HCT116 (cell line): ENCODE data around the gene RASSF3. TPM values are rescaled to one million over a fixed set of nuclear protein-coding genes. Genes with fewer than 3 reads are reported as not detected.

ENCODE experiments used
- ATAC-seq: fragments of 200-7000 bp; cut with Tn5 transposase; 2 replicates; pipeline ENCODE4 v1.9.1; 2020; ENCODE audit warnings: mild to moderate bottlenecking, moderate library complexity
- BruUV-seq: library from RNA; stranded (reverse); fragments of 400-500 nt; replicated peaks from 2 replicates; lab custom pipeline; 2021; lab: Mats Ljungman, UMichigan
- CTCF ChIA-PET: fragments of 300-600 bp; sonication (Branson Sonifier 250); formaldehyde crosslinking; loops from one replicate; lab custom pipeline; 2021; ENCODE audit warnings: antibody characterized with exemption; lab: Charles Lee
- POLR2A ChIA-PET: fragments of 300-600, 350-600 bp; sonication (Branson Sonifier 250); formaldehyde crosslinking; loops from one replicate; lab custom pipeline; 2021; ENCODE audit warnings: antibody characterized with exemption; lab: Charles Lee
- RAD21 ChIA-PET, 2 experiments: fragments of 300-600 bp; sonication (Branson Sonifier 250); formaldehyde crosslinking; loops; one replicate each; lab custom pipeline; 2023; ENCODE audit warnings: low total read pairs in 2 of 2; ENCODE audit not compliant: uncharacterized antibody in 2 of 2, unreplicated experiment in 2 of 2, low non-redundant PET in 1 of 2; lab: Charles Lee
- DNase-seq: peaks from one replicate; pipeline ENCODE4 v3.0.0-alpha.2; 2010; ENCODE audit warnings: low read depth, low spot score
- H2AFZ ChIP-seq: fragments of 200-600 bp; shearing (Covaris generic), sonication (generic); 2 replicates; pipeline ENCODE4 v1.6.1; 2017; ENCODE audit warnings: low read depth, mixed run types, mixed read lengths, antibody characterized with exemption, low read length; ENCODE audit not compliant: poor library complexity, severe bottlenecking
- H3K27ac ChIP-seq: 2 replicates; pipeline ENCODE4 v1.5.1; 2012; ENCODE audit warnings: low read depth, low read length
- H3K27me3 ChIP-seq: fragments of 200-600 bp; sonication (generic); 2 replicates; pipeline ENCODE4 v1.6.1; 2016; ENCODE audit warnings: mixed run types, low read length, mixed read lengths; ENCODE audit not compliant: insufficient read depth
- H3K36me3 ChIP-seq, 2 experiments: fragments of 200-500 bp in 1 of 2; fragments of 200-600 bp in 1 of 2; sonication (Bioruptor generic) in 1 of 2; sonication (generic) in 1 of 2; 2 replicates each; pipeline versions ENCODE4 v1.5.1 to v1.6.1; 2014 to 2016; ENCODE audit warnings: low read length in 2 of 2, inconsistent platforms in 1 of 2, mixed read lengths in 1 of 2, mixed run types in 1 of 2; ENCODE audit not compliant: insufficient read depth in 2 of 2, control insufficient read depth in 1 of 2
- H3K4me1 ChIP-seq, 2 experiments: fragments of 200-600 bp in 1 of 2; sonication (generic) in 1 of 2; 2 replicates each; pipeline versions ENCODE4 v1.5.1 to v1.6.1; 2012 to 2017; ENCODE audit warnings: low read length in 2 of 2, inconsistent platforms in 1 of 2, mild to moderate bottlenecking in 1 of 2, mixed read lengths in 1 of 2, mixed run types in 1 of 2, moderate library complexity in 1 of 2; ENCODE audit not compliant: insufficient read depth in 2 of 2, control insufficient read depth in 1 of 2
- H3K4me2 ChIP-seq: fragments of 200-600 bp; sonication (generic); 2 replicates; pipeline ENCODE4 v1.6.1; 2017; ENCODE audit warnings: mixed run types, low read length, mixed read lengths
- H3K4me3 ChIP-seq, 2 experiments: fragments of 200-600 bp in 1 of 2; sonication (generic) in 1 of 2; replicated peaks in 1 of 2; 2 replicates each; pipeline ENCODE4 v1.5.1; 2011 to 2016; ENCODE audit warnings: low read length in 2 of 2, control low read depth in 1 of 2, low read depth in 1 of 2, mild to moderate bottlenecking in 1 of 2, mixed read lengths in 1 of 2, mixed run types in 1 of 2
- H3K79me2 ChIP-seq: fragments of 200-600 bp; sonication (generic); 2 replicates; pipeline ENCODE4 v1.6.1; 2017; ENCODE audit warnings: mild to moderate bottlenecking, mixed run types, low read length, moderate library complexity, mixed read lengths; ENCODE audit not compliant: insufficient read depth
- H3K9ac ChIP-seq: fragments of 200-600 bp; sonication (generic); 2 replicates; pipeline ENCODE4 v1.6.1; 2016; ENCODE audit warnings: low read length, mixed read lengths
- H3K9me2 ChIP-seq: fragments of 200-600 bp; sonication (generic), shearing (Covaris generic); 2 replicates; pipeline ENCODE4 v1.6.1; 2017; ENCODE audit warnings: mixed run types, mild to moderate bottlenecking, moderate library complexity; ENCODE audit not compliant: insufficient read depth
- H3K9me3 ChIP-seq, 2 experiments: fragments of 200-500 bp in 1 of 2; fragments of 200-600 bp in 1 of 2; sonication (Bioruptor generic) in 1 of 2; sonication (generic) in 1 of 2; 2 replicates each; pipeline ENCODE4 v1.6.1; 2014 to 2017; ENCODE audit warnings: low read length in 2 of 2, mixed read lengths in 2 of 2, inconsistent platforms in 1 of 2, low read depth in 1 of 2, mild to moderate bottlenecking in 1 of 2, mixed run types in 1 of 2, moderate library complexity in 1 of 2; ENCODE audit not compliant: control insufficient read depth in 1 of 2, insufficient read depth in 1 of 2
- H4K20me1 ChIP-seq: fragments of 200-600 bp; sonication (generic), shearing (Covaris generic); 2 replicates; pipeline ENCODE4 v1.6.1; 2017; ENCODE audit warnings: mixed run types, mild to moderate bottlenecking, moderate library complexity; ENCODE audit not compliant: insufficient read depth
- CBX3 ChIP-seq: IDR thresholded peaks from 2 replicates; pipeline ENCODE4 v1.6.1; 2012; ENCODE audit warnings: low read depth
- CEBPB ChIP-seq: IDR thresholded peaks from 2 replicates; pipeline ENCODE4 v1.6.1; 2012; ENCODE audit warnings: low read depth
- EZH2phosphoT487 ChIP-seq: fragments of 200-600 bp; IDR thresholded peaks from 2 replicates; pipeline ENCODE4 v1.6.1; 2018; ENCODE audit warnings: antibody characterized with exemption, borderline replicate concordance
- POLR2AphosphoS5 ChIP-seq: IDR thresholded peaks from 2 replicates; pipeline ENCODE4 v1.6.1; 2011; ENCODE audit warnings: mild to moderate bottlenecking, low read depth, low read length, moderate library complexity
- SRF ChIP-seq: IDR thresholded peaks from 2 replicates; pipeline ENCODE4 v1.6.1; 2012; ENCODE audit warnings: low read depth
- intact Hi-C: fragments of 100-400 bp; cut with micrococcal nuclease; formaldehyde crosslinking; loops from 2 replicates; pipeline ENCODE4 v1.10.0; 2022
- total RNA-seq: library from RNA; stranded (reverse); gene quantifications from one replicate; pipeline ENCODE4 v1.2.1, GENCODE V29; 2021; ENCODE audit not compliant: unreplicated experiment
- TF ChIP-seq, protein P1 (sequence below): IDR thresholded peaks from 2 replicates; pipeline ENCODE4 v1.6.1; 2012; ENCODE audit warnings: low read depth

Gene RASSF3
- total RNA-seq, 1 experiment from 2014 or later: 67.1 TPM

DNA sequence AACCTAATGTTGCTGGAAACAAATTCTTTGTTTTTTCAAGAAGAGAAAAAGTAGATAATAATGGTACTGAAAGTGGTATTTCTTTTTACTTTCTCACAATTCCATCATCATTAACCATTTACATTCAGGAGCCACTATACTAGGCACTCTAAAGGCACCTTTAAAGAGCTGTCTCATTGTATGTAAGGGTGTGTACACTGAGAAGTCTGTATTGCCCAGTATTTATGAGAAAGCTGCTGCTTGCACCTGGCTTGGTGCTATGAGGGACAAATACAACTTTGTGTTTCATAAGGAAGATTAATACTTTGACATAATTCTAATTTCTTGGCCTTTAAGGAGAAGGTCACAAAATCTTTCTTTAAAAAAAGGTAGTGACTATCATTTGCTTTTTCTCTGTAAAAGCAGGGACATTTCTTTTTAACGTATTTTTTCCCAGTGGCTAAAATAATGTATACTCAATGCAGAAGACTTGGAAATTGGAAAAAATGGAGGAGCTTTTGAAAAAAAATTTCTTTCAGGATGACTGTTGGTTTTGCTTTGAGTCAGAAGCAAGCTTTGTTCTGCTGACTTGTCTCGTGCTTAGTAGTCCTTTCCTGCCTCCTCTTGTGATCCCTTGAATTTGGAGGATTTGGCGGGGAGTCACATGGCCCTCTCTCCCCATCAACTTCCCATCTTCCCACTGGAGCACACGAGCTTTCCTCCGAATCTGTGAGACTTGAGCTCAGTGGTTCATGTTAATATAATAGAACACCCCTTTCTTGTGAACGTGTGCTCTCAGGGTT is 50.1 kb downstream of the RASSF3 start:
- DNase-seq (no peak), ATAC-seq (no peak)
- peaks cover 66% of the 10 kb centered on the region for H3K79me2 ChIP-seq
- TF ChIP-seq POLR2AphosphoS5 (no peak), CBX3 (no peak), EZH2phosphoT487 (no peak), SRF (no peak), CEBPB (no peak)
- TF ChIP-seq, protein P1, sequence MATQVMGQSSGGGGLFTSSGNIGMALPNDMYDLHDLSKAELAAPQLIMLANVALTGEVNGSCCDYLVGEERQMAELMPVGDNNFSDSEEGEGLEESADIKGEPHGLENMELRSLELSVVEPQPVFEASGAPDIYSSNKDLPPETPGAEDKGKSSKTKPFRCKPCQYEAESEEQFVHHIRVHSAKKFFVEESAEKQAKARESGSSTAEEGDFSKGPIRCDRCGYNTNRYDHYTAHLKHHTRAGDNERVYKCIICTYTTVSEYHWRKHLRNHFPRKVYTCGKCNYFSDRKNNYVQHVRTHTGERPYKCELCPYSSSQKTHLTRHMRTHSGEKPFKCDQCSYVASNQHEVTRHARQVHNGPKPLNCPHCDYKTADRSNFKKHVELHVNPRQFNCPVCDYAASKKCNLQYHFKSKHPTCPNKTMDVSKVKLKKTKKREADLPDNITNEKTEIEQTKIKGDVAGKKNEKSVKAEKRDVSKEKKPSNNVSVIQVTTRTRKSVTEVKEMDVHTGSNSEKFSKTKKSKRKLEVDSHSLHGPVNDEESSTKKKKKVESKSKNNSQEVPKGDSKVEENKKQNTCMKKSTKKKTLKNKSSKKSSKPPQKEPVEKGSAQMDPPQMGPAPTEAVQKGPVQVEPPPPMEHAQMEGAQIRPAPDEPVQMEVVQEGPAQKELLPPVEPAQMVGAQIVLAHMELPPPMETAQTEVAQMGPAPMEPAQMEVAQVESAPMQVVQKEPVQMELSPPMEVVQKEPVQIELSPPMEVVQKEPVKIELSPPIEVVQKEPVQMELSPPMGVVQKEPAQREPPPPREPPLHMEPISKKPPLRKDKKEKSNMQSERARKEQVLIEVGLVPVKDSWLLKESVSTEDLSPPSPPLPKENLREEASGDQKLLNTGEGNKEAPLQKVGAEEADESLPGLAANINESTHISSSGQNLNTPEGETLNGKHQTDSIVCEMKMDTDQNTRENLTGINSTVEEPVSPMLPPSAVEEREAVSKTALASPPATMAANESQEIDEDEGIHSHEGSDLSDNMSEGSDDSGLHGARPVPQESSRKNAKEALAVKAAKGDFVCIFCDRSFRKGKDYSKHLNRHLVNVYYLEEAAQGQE: no peak
- H3K4me1 ChIP-seq: peaks cover 11 to 25% of the 10 kb centered on the region in 2 experiments; a peak in 3 of 4 replicates
- no TSS peak for BruUV-seq
- no peaks in the 10 kb centered on the region for H4K20me1 ChIP-seq
- ChIA-PET CTCF (no interaction called here), POLR2A (interaction anchor here (1.2 to 1.4 kb wide), 2 partner anchors 9 to 12 kb away, joined by 4 read pairs; no protein-coding TSS in a partner anchor), RAD21 (no interaction called here)
- no peak overlapping the region for H3K27ac ChIP-seq
- no peaks in the 10 kb centered on the region for H3K36me3 ChIP-seq
- no peaks in the 10 kb centered on the region for H3K27me3 ChIP-seq
- H3K9me3 ChIP-seq: no peaks in the 10 kb centered on the region
- H2AFZ ChIP-seq: no peak overlapping the region
- intact Hi-C loops: no loop called here
- H3K4me3 ChIP-seq: no peak overlapping the region
- no peaks in the 10 kb centered on the region for H3K9me2 ChIP-seq
- H3K9ac ChIP-seq: no peak overlapping the region
- no peak overlapping the region for H3K4me2 ChIP-seq
